ENCODE data around the gene YTHDF1.

Gene YTHDF1

GRCh38 chr20:63183422-63184146 lies 32.3 kb downstream of the YTHDF1 start:
- DNase-seq, result peak; percentile 37 to 63

- DNase-seq, result no peak
Observed at GRCh38 chr20:63182946-63183415, 33.0 kb downstream of the YTHDF1 start.

GRCh38 chr20:63182425-63182824 lies 33.5 kb downstream of the YTHDF1 start:
- no peak for DNase-seq

GRCh38 chr20:63181226-63181625 lies 34.7 kb downstream of the YTHDF1 start:
- no peak for DNase-seq

- no peak for DNase-seq
Observed at GRCh38 chr20:63180569-63181185, 35.3 kb downstream of the YTHDF1 start.

- no peak for DNase-seq
Observed at GRCh38 chr20:63179687-63180568, 36.0 kb downstream of the YTHDF1 start.

- peak; percentile 32 to 41 for DNase-seq
Observed at GRCh38 chr20:63178889-63179686, 36.8 kb downstream of the YTHDF1 start.

GRCh38 chr20:63178446-63178820 lies 37.5 kb downstream of the YTHDF1 start:
- no peak for DNase-seq

- no peak for DNase-seq
Observed at GRCh38 chr20:63177785-63178445, 38.0 kb downstream of the YTHDF1 start.

- peak in 1 of 2 experiments; percentile 46 for DNase-seq
Observed at GRCh38 chr20:63177134-63177784, 38.7 kb downstream of the YTHDF1 start.

- DNase-seq, result no peak
Observed at GRCh38 chr20:63176427-63177133, 39.4 kb downstream of the YTHDF1 start.

- DNase-seq, result no peak
Observed at GRCh38 chr20:63176034-63176426, 39.9 kb downstream of the YTHDF1 start.

GRCh38 chr20:63175038-63175895 lies 40.7 kb downstream of the YTHDF1 start:
- no peak for DNase-seq

GRCh38 chr20:63174309-63175037 lies 41.5 kb downstream of the YTHDF1 start:
- no peak for DNase-seq

- no peak for DNase-seq
Observed at GRCh38 chr20:63173552-63174191, 42.3 kb downstream of the YTHDF1 start.

- DNase-seq, result peak; percentile 46 to 54
Observed at GRCh38 chr20:63172726-63173125, 43.2 kb downstream of the YTHDF1 start.

- no peak for DNase-seq
Observed at GRCh38 chr20:63171991-63172390, 43.9 kb downstream of the YTHDF1 start.

GRCh38 chr20:63169681-63170080 lies 46.2 kb downstream of the YTHDF1 start:
- no peak for DNase-seq

- DNase-seq, result no peak
Observed at GRCh38 chr20:63168861-63169260, 47.1 kb downstream of the YTHDF1 start.

Data from NCI-H1930 (cell line).